Hematopoietic multipotent progenitor cell treated with erythropoietin and hydrocortisone succinate and interleukin-3 and kit ligand, for 15 days (in vitro differentiated cells): ENCODE results near the gene DCHS2.

Experiments
- DNase-seq: peaks from one replicate; pipeline ENCODE4 v3.0.0-alpha.2; 2015; ENCODE audit warnings: low spot score

DCHS2 gene

GRCh38 chr4:154489558-154490233 is 1.9 kb downstream of the DCHS2 start:
- no peak for DNase-seq

GRCh38 chr4:154487145-154487544 is 4.5 kb downstream of the DCHS2 start:
- DNase-seq = no peak

- no peak for DNase-seq
Measured at GRCh38 chr4:154485127-154485773, 6.3 kb downstream of the DCHS2 start.

- no peak for DNase-seq
Measured at GRCh38 chr4:154478547-154478946, 13.1 kb downstream of the DCHS2 start.

- no peak for DNase-seq
Measured at GRCh38 chr4:154478128-154478527, 13.5 kb downstream of the DCHS2 start.

- DNase-seq = no peak
Measured at GRCh38 chr4:154476232-154476631, 15.4 kb downstream of the DCHS2 start.

- no peak for DNase-seq
Measured at GRCh38 chr4:154475820-154476219, 15.8 kb downstream of the DCHS2 start.

- DNase-seq = no peak
Measured at GRCh38 chr4:154473497-154473896, 18.1 kb downstream of the DCHS2 start.

- DNase-seq = no peak
Measured at GRCh38 chr4:154472858-154473257, 18.7 kb downstream of the DCHS2 start.

- no peak for DNase-seq
Measured at GRCh38 chr4:154471526-154472331, 19.9 kb downstream of the DCHS2 start.

DNA sequence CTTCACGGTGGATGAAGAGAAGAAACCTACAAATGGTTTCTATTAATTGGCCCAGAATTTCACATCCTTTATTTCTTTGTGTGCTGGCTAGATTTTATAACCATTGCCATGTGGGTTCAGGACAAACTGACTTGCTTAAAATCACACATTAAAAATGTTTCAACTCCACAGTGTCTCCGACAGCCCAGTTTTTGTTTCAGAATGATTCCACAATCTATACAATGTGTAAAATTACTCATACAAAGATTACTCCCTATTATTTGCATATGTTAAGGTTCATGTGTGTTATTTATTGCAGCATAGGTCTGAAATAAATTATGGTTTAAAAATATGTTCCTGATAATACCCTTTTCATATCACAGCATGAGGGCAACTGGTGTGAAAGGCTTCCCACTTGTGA is 20.6 kb downstream of the DCHS2 start:
- no peak for DNase-seq

GRCh38 chr4:154467886-154468285 is 23.7 kb downstream of the DCHS2 start:
- DNase-seq = no peak

DNA sequence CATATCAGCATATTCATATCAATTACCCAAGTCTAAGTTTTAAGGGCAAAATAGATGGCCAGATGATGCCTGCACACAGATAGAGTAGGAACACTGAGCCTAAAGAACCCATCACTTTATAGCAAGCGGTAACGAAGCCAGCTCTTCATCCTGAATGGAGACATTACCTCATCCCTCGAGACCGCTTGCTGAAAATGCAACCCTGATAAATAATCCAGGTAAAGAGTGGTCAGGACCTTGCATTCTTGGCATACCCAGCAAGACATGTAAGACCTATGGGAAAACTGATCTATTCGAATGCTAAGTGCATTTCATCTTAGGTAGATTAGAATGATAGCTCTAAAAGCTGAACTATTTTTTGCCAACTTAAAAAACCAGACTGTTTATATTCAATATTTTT is 25.3 kb downstream of the DCHS2 start:
- no peak for DNase-seq

GRCh38 chr4:154465085-154465484 is 26.5 kb downstream of the DCHS2 start:
- no peak for DNase-seq

DNA sequence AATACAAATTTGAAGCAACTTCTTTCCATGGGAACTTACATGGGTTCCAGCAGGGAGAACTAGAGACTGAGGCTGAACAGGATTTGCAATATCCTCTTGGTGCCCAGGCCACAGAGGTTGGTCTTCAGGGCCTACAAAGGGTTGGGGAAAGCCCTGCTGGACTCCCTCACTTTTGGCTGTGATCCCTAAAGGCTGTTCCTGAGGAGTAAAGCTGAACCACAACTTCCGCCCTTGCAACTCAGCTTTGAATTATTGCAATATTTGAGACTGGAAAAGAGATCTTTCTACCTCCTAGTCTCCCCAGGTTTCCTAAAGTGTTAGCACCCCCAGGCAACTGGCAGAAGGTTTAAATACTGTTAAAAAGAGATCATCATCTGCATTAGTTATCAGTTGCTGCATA is 26.9 kb downstream of the DCHS2 start:
- DNase-seq = no peak

DNA sequence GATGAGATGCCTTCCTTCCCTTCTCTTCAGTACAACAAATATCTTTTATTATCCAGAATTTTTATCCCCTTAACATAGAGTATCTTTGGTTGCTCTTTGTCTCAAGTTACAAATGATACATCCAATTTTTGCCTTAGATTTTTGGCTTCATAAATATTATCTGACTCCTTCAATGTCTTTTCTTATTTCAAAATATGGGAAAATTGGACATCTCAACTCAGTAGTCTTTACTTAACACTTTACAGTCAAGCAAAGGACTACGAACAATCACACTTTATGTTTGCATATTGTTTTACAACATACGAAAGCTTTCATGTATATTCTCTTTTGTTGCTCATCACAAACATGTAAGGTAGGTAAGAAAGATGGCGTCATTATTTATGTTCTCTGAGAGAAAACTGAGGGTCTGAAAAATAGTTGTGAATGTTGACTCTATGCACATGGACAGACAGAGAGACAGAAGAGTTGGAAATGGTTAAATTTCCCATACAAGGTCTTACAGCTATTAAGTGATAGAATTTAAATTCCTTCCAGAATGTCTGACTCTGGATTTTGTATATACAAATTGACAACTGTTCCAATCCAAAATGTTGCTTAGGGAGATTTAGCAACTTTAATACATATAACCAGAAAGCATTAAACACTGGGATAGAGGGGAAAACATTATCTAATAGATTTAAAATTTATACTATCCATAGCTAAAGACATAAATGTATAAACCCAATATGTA is 29.4 kb downstream of the DCHS2 start:
- no peak for DNase-seq

- no peak for DNase-seq
Measured at GRCh38 chr4:154457471-154457870, 34.1 kb downstream of the DCHS2 start.

DNA sequence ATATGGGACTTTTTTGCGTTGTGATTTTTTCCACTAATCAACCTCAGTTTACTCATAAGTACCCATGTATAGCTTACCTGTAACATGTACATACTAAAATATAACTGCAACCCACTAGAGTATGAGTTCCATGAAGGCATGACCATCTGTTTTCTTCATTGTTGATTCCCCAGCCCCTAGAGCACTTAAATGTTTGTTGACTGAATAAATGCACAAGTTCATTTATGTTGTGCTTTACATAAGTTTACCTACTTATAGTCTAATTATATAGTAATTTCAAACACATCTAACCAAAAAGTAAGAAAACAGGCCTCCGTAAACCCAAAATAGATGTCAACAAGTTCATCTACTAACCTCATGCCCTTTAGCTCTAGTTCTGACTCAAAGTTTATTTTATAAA is 34.7 kb downstream of the DCHS2 start:
- no peak for DNase-seq

DNA sequence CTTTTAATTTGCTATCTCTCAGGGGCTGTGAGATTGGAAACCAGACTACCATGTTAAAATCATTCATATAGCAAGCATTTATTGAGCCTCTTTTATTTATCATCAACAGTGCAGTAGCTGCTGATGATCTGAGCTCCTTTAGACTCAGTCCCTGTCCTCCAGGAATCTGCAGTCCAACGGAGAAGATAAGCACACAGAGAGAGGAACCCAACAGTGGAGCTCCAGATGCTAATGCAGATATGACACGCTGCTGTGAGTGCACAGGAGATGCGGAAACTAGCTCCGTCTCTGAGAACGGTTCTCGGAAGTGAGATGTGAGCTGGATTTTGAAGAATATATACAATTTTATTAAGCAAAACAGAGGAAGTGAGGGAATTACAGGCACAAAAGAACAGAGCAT is 35.4 kb downstream of the DCHS2 start:
- DNase-seq = no peak

DNA sequence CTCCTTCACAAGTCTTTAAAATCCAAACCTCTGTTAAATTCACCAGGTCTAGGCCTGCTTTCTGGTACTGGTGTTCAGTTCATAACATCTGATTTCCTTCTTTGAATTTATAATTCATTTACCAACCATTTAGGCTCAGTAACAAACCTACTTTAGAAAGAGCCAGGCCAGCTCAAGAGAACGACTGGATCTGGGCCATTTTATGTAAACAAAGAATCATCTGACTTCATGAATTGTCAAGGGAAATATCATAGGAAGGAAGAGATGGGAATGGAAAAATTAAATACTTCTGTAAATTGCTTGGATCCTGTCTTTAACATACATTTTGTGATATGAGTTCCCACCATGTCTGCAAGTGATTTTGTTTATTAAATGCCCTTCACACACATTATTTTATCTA is 36.5 kb downstream of the DCHS2 start:
- DNase-seq = no peak

DNA sequence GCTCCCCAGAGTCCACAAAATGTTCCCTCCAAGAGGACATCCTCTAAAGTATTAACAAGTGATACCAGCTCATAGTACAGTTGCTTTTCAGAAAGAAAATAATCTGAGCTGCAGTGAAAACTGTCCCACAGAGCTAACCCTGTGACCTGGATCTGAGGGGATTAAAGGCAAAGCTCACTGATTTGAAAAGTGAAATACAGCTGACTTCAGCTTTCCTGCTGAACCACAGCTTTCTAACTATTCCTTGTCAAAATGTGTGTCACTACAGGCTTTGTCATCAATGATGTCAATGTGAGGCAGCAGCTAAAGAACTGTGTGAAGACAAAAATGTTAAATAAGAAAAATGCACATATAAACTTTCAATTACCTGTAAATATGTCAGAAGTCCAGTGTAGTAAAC is 36.9 kb downstream of the DCHS2 start:
- no peak for DNase-seq

DNA sequence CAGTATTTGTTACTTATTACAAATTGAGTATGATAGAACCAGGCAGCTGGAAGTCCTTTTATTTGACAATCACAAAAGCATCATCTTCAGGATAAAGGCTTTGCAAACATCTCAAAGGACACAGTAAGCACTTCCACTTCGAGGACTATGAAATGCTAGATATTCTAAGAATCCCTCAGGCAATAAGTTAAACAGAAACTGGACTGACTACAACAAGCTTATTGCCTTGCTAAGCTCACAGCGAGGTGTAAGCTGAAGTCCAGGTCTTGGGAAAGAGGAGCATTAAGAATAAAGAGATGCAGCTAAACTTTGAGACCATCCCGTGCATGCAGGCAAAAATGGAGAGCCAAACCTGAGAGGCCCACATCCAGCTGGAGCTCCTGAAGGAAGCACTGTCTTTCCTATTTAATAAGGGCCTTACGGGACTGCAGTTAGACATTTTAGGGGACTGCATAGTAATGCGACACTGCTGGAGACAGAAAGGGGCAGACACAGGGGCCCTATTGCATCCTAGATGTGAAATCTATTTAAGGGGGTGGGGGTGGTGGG is 38.7 kb downstream of the DCHS2 start:
- DNase-seq = no peak
